ENCODE data around the gene CIPC. TPM values are rescaled to one million over a fixed set of nuclear protein-coding genes. Genes with fewer than 3 reads are reported as not detected.

CIPC gene
- total RNA-seq, 1 donor from 2014 or later: 25.6 TPM

- Mint-ChIP-seq H3K4me1 (ENCODE audit: low read depth) (peaks cover 61% of the 10 kb centered on the region), H3K4me3 (ENCODE audit: low read depth) (no peak overlapping the region), H3K36me3 (ENCODE audit: insufficient read depth) (peaks cover 3% of the 10 kb centered on the region), H3K27me3 (no peaks in the 10 kb centered on the region), H3K9me3 (ENCODE audit: low read depth) (peaks cover 4% of the 10 kb centered on the region), H3K27ac (no peak overlapping the region)
- no peak for DNase-seq (ENCODE audit: low spot score, unreplicated experiment)
- TF ChIP-seq CTCF (IDR thresholded peaks at IDR 0.05; ENCODE audit: unreplicated experiment): no peak
These were observed 12.5 kb upstream of the CIPC start for GRCh38 chr14:77085538-77085937.

- Mint-ChIP-seq H3K4me1 (ENCODE audit: low read depth) (peaks cover 58% of the 10 kb centered on the region), H3K4me3 (ENCODE audit: low read depth) (no peak overlapping the region), H3K36me3 (ENCODE audit: insufficient read depth) (peaks cover 3% of the 10 kb centered on the region), H3K27me3 (no peaks in the 10 kb centered on the region), H3K9me3 (ENCODE audit: low read depth) (peaks cover 6% of the 10 kb centered on the region), H3K27ac (peak overlapping the region; percentile 81)
- no peak for TF ChIP-seq CTCF (IDR thresholded peaks at IDR 0.05; ENCODE audit: unreplicated experiment)
- no peak for DNase-seq (ENCODE audit: low spot score, unreplicated experiment)
These were observed 11.9 kb upstream of the CIPC start for GRCh38 chr14:77086017-77086727.

GRCh38 chr14:77086951-77087350 lies 11.1 kb upstream of the CIPC start:
- H3K4me1 Mint-ChIP-seq (ENCODE audit: low read depth): peaks cover 55% of the 10 kb centered on the region
- no peak for TF ChIP-seq CTCF (IDR thresholded peaks at IDR 0.05; ENCODE audit: unreplicated experiment)
- no peak for DNase-seq (ENCODE audit: low spot score, unreplicated experiment)
- H3K9me3 Mint-ChIP-seq (ENCODE audit: low read depth): peaks cover 11% of the 10 kb centered on the region
- no peaks in the 10 kb centered on the region for H3K27me3 Mint-ChIP-seq
- peaks cover 5% of the 10 kb centered on the region for H3K36me3 Mint-ChIP-seq (ENCODE audit: insufficient read depth)
- H3K27ac Mint-ChIP-seq: peak overlapping the region; percentile 67
- no peak overlapping the region for H3K4me3 Mint-ChIP-seq (ENCODE audit: low read depth)

- peak overlapping the region; percentile 99 for H3K27ac Mint-ChIP-seq
- peaks cover 5% of the 10 kb centered on the region for H3K36me3 Mint-ChIP-seq (ENCODE audit: insufficient read depth)
- DNase-seq (ENCODE audit: low spot score, unreplicated experiment): no peak
- TF ChIP-seq CTCF (IDR thresholded peaks at IDR 0.05; ENCODE audit: unreplicated experiment): no peak
- peaks cover 11% of the 10 kb centered on the region for H3K9me3 Mint-ChIP-seq (ENCODE audit: low read depth)
- H3K27me3 Mint-ChIP-seq: no peaks in the 10 kb centered on the region
- no peak overlapping the region for H3K4me3 Mint-ChIP-seq (ENCODE audit: low read depth)
- peaks cover 49% of the 10 kb centered on the region for H3K4me1 Mint-ChIP-seq (ENCODE audit: low read depth)
These were observed 10.4 kb upstream of the CIPC start for GRCh38 chr14:77087631-77088030.

- H3K4me1 Mint-ChIP-seq (ENCODE audit: low read depth): peaks cover 44% of the 10 kb centered on the region
- H3K4me3 Mint-ChIP-seq (ENCODE audit: low read depth): no peak overlapping the region
- peaks cover 5% of the 10 kb centered on the region for H3K36me3 Mint-ChIP-seq (ENCODE audit: insufficient read depth)
- peak overlapping the region; percentile 99 for H3K27ac Mint-ChIP-seq
- H3K9me3 Mint-ChIP-seq (ENCODE audit: low read depth): peaks cover 11% of the 10 kb centered on the region
- peak; percentile 23 for DNase-seq (ENCODE audit: low spot score, unreplicated experiment)
- no peak for TF ChIP-seq CTCF (IDR thresholded peaks at IDR 0.05; ENCODE audit: unreplicated experiment)
- H3K27me3 Mint-ChIP-seq: no peaks in the 10 kb centered on the region
These were observed 9.8 kb upstream of the CIPC start for GRCh38 chr14:77088219-77088618.
